ENCODE measurements around the gene EMC10.
A peak's percentile ranks its signal among the peaks of the same experiment; 100 is the strongest.
"Not testable (repeated sequence)": the region's sequence is repeated elsewhere in the genome, so short reads cannot be mapped to it uniquely, and the experiment has no call there.

Gene EMC10

DNA sequence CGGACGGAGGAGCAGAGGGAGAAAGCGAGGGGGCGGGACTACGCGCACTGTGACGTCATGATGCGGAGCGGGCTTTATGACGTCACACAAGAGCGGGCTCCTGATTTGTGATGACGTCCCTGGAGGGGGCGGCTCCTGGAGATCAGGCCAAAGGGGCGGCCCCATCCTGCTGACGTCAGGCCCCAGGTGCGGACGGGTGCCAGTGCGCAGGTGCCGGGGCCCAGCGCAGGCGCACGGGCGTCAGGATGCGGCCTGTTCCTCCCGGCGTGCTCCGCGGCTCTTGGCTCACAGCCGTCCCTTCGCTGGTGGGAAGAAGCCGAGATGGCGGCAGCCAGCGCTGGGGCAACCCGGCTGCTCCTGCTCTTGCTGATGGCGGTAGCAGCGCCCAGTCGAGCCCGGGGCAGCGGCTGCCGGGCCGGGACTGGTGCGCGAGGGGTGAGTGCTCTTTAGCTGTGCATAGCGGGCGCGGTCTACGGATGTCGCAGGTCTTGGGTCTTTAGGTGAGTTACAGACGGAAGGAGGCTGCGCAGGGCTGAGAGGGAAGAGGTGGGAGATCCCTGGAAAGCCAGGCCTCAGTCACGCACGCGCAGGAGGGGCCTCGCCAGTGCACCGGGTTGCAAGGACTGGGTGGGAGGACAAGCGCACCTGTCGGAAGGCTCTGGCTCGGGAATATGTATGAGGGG, at the start of gene EMC10, which contains the start of gene GARIN5A:
Gene EMC10 (plus strand): TSS at position 284 of the 683 bp plus-strand sequence. CDS start 38 bp downstream, at position 322.
Gene GARIN5A (minus strand): TSS at position 625 of the 683 bp plus-strand sequence. CDS start 460 bp downstream, at position 165.
- DNase-seq: peak; percentile 94

DNA sequence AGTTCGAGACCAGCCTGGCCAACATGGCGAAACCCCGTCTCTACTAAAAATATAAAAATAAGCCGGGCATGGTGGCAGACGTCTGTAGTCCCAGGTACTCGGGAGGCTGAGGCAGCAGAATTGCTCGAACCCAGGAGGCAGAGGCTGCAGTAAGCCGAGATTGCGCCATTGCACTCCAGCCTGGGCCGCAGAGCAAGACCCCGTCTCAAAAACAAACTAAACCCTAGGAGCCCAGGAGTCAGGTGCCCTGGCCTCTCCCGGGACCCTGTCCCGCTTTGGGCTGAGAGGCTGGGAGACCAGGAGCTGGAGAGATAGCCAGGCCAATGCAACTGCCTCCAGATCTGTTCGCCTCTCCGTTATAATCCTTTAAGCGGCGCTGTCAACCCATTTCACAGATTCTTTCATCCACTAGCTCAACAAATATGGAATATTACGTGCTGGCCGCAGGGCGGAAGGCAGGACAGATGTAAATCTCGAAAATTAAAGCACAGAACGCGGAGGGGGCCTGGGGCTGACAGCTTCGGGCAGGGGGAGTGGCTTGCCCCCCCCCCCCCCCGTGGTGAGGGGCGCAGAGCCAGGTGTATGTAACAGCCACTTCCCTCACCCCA, 48.9 kb upstream of the EMC10 start:
- DNase-seq: no peak

DNA sequence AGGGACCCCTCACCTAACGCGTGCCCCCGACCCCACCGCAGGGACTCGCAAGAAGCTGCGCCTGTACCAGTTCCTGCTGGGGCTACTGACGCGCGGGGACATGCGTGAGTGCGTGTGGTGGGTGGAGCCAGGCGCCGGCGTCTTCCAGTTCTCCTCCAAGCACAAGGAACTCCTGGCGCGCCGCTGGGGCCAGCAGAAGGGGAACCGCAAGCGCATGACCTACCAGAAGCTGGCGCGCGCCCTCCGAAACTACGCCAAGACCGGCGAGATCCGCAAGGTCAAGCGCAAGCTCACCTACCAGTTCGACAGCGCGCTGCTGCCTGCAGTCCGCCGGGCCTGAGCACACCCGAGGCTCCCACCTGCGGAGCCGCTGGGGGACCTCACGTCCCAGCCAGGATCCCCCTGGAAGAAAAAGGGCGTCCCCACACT, 48.3 kb upstream of the EMC10 start:
- DNase-seq: peak; percentile 80

DNA sequence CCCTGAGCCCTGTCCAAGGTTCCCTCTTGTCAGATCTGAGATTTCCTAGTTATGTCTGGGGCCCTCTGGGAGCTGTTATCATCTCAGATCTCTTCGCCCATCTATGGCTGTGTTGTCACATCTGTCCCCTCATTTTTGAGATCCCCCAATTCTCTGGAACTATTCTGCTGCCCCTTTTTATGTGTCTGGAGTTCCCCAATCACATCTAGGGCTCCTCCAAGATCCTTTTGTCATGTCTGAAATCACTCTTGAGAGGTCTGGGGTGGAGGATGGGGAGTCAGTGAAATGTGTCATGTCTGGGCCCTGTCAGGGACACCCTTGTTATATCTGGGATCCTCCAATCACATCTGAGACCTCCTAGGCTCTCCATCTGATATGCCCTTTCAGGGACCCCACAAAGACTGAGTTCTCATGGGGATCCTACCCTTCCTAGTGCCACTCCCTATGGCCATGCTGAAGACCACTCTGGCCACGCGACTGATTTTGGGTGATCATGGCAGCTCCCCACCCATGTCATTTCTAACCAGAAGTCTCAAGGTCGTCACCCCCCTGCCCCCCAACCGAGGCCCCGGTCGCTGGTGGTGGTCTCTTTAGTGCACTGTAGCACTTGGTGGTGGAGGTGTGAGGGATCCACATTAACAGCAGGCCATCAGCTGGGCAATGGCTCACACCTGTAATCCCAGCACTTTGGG, 47.4 kb upstream of the EMC10 start:
- no peak for DNase-seq

DNA sequence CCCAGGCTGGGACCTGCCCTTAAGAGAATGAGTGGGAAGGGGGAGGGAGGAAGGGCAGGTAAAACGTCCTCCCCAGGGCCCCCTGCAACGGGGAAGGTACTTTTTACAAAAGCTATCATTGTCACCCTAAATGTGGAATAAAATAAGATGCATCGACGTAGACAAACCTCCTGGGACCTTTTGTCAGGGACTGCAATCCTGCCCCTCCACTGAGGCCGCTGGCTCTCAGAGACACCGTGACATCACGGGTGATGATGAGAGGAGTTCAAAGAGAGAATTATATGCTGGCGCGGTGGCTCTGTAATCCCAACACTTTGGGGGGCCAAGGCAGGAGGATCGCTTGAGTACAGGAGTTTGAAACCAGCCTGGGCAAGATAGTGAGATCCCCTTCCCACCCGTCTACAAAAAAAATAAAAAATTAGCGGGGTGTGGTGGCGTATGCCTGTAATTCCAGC, 45.4 kb upstream of the EMC10 start:
- no peak for DNase-seq

DNA sequence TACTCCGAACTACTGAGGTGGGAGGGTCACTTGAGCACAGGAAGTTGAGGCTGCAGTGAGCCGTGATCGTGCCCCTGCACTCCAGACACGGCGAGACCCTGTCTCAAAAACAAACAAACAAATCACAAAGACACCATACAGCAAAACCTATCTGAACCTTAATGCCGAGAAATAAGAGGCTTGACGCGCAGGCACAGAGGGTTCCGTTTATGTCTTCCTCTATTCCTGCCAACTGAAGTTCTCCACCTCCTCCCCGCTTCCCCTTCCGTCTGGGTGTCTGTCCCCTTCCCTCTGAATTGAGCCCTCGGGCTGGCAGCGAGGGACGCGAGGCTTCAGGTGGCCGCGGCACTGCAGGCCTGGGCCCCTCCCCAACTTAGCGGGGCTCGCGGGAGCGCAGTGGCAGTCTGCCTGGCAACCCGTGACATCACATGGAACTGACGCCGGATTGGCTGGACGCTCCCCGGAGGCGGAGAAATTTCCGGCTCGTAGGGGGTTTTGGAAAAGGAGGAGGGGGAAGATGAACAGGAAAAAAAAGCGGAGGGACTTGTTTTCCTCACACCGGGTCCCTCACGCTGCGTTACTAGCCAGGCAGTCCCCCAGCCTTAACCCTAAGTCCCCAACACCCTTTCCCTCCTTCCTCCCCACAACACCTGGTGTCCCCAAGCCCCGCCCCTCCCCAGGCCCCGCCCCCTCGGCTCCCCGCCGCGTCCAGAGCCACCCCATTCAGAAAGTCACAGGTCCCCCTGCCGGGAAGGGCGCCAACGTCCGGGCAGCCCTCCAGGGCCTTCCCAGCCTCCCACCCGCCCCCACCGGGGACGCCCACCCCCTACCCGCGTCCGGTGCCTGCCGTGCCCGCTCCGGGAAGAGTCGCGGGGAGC, 44.7 kb upstream of the EMC10 start:
- DNase-seq: peak; percentile 84

DNA sequence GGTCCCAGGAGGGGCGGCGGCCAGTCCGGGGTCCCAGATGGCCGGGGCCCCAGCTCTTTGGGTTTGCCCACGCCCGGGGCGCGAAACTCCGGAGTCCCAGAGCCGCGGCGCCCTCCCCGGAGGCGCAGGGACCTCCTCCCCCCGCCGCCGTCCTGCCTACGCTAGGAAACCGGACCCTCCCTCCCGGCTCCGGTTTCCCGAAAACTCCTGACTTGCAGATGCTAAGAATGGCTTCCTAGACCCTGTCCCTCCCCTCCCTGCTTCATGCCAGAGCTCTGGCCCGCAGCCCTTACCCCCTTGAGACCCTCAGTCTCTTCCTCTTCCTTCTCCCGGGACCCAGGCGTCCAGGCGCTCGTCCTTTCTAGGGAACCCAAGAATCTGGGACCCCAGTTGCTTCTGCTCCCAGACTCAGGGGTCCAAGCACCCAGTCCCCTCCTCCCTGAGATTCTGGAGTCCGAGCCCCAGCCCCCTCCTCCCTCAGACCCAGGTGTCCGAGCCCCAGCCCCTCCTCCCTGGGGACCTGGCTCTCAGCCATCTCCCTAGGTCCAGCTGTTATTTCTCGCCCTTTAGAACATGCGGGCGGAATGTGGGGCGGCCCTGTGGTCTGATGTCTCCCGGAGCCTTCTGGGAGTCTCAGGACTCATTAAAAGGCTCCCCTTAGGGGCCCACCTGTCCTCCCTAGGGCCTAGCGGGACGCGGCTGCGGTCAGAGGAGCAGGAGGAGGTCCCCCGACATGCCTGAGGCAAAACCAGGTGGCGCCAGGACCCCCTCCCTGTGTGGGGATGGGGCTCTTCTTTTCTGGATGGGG, 43.9 kb upstream of the EMC10 start, which contains the start of gene MYBPC2:
Gene MYBPC2 (plus strand): TSS at position 672 of the 808 bp plus-strand sequence. CDS start 62 bp downstream, at position 734.
- DNase-seq: no peak

DNA sequence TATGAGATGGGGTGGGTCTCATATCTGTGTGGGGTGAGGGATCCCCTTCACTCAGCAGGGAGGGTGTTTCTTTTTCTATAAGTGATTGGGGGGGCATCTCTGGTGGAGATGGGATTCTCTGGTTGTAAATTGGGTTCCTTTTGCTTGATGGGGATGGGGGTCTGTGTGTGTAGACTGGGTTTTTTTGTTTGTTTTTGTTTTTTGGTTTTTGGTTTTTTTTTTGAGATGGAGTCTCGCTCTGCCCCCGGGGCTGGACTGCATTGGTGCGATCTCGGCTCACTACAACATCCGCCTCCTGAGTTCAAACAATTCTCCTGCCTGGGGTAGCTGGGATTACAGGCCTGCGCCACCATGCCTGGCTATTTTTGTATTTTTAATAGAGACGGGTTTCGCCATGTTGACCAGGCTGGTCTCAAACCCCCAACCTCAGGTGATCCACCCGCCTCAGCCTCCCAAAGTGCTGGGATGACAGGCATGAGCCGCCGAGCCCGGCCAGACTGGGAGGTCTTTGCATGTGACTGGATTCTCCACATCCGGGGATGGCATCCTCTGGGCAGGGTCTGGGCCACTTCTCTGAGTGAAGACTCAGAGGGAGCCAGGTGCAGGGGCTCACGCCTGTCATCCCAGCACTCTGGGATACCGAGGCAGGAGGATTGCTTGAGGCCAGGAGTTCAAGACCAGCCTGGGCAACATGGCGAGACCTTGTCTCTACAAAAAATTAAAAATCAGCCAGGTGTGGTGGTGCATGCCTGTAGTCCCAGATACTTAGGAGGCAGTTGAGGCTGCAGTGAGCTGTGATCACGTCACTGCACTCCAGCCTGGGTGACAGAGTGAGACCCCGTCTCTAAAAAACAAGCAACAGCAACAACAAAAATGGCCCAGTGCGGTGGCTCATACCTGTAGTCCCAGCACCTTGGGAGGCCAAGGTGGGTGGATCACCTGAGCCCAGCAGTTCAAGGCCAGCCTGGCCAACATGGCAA, 42.8 kb upstream of the EMC10 start:
- DNase-seq: no peak

DNA sequence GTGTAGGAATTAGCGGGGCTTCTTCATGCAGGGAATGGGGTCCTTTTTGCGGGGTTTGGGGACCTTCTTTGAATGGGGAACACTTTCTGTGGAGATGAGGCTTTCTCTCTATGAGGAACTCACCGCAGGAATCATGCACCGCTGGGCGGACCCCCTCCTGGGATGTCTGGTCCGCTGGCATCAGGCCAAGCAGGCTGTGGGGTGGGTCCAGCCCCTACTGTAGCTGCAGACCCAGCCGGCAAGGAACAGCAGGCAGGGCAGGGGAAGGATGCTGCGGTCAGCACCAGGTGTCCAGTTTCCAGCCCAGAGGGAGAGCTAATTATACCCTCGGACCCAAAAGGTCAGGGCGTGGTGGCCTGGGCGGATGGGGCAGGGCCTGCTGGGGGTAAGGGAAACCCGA, 41.8 kb upstream of the EMC10 start:
- DNase-seq: no peak

DNA sequence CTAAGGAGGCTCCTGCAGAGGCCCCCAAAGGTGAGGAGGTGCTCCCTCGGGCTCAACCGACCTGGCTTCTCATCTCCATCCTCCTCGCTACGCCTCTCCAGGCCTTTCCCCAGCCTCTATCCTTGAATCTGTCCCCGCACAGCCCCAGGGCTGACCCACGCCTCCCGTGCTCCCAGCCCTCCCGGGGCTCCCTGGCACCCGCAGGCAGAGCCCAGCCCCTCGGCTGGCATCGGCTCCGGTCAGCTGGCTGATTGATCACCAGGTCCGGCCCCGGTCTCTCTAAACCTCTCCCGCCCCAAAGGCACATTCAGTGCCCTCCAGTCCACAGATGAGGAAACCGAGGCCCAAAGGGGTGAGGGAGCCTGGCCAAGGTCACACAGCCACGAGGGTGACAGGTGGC, 41.1 kb upstream of the EMC10 start:
- no peak for DNase-seq

DNA sequence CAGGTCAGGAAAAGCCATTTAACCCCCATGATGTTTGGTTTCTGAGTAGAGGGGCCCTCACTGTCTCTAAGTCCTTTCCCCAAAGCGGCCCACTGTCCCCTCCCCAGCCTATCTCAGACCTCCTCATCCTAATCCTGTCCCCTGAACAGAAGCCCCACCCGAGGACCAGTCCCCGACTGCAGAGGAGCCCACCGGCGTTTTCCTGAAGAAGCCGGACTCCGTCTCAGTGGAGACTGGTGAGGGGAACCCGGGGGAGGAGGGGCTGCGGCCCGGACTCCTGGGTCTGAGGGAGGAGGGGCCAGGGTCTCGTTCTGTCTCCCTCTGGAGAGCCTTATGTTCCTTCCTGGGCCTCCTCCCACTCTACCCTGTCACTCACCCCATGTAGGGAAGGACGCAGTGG, 40.7 kb upstream of the EMC10 start:
- no peak for DNase-seq

DNA sequence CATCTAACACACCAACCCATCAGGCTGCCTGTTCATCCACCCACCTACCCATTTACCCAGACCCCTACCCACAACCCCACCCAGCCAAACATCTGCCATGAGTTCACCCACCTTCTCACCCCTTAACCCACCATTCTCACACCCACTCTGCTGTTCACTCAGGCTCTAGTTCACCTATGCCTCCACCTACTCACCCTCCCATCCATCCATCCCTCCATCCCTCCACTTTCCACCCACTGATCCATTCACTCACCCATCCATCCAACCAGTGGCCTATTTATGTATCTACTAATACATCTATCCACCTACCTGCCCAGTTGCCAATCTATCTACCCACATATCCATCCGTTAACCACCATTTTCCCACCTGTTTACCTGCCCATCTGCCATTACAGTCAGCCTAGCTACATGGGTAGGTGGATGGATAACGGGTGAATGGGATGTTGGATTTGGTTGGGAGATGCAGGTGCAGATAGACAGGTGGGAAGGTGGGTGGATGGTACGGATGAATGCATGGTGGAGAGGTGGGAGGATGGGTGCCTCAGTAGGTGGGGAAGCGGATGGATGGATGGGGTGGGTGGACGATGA, 38.4 kb upstream of the EMC10 start:
- no peak for DNase-seq

DNA sequence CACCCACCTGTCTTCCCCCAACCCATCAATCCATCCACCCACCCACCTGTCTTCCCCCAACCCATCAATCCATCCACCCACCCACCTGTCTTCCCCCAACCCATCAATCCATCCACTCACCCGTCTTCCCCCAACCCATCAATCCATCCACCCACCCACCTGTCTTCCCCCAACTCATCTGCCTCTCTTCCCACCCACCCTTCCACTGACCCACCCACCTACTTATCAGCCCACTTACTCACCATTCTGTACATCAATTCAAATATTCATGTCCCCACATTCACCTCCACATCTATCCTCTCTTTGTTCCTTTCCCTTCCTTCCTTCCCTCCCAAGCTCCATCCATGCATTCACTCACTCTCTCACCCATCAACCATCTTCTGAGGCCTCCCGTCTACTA, 37.2 kb upstream of the EMC10 start:
- not testable (repeated sequence) for DNase-seq

DNA sequence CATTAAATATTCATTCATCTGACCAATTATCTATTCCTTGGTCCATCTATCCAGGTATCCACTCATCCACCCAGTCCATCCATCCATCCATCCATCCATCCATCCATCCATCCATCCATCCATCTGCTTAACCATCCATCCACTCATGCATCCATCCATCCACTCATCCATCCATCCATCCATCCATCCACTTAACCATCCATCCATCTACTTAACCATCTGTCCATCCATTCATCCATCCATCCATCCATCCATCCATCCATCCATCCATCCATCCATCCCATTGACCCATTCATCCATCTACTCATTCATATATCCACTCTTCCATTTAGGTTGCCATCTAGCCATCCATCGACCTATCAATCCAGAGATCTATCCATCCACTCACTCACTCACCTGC, 32.2 kb upstream of the EMC10 start:
- DNase-seq: no peak

DNA sequence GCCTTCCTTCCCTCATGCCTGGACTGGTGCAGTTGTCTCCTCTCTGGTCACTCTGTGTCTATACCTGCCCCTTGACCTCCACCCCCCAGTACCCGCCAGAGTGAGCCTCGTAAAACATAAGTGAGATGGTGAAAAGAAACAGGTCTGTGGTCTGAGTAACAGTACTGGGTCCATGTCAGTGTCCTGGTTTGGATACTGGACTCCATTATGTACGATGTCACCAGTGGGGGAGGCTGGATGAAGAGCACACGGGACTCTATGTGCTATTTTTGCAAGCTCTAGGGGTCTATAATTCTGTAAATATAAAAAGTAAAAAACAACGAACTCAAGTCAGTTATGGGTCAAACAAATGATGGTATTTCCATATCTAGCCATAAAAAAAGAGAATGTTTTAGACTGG, 29.3 kb upstream of the EMC10 start:
- DNase-seq: no peak

DNA sequence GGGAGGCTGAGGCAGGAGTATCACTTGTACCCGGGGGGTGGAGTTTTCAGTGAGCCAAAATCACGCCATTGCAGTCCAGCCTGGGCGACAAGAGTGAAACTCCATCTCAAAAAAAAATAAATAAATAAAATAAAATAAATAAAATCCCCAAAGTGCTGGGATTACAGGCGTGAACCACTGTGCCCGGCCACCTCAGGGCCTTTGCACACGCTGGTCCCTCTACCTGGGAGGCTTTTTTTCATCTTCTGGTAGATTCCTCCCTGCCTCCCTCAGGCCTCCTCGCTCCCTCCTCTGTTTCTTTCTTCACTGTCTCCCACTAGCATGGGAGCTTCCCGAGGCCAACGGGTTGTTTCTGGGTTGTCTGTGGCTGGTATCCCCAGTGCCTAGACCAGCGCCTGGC, 28.6 kb upstream of the EMC10 start:
- no peak for DNase-seq

DNA sequence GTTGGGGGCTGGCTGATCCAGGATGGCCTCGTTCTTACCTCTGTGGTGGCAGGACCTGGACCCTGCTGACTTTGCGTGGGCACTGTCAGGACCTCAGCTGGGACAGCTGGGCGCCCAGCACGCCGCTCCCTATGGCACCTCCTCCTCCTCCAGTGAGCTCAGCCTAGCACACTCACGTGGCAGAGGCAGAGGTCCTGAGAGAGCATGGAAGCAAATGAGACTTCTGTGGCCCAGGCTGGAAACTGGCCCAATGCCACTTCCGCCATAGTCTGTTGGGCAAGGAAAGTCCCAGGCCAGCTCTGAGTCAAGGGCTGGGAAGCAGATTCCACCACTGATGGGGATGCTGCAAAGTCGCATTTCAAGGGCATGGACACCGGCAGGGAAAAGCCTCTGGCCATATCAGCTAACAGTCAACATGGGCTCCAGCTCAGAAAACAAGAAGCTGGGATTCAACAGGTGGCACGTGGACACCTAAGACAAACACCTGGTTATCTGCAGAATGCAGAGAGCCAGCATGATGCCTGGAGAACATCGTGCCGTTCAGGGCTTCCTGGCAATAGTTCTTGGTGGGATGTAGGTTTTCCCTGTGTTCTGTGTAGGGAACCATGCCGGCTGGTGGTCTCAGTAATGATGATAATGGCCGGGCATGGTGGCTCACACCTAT, 26.9 kb upstream of the EMC10 start:
- DNase-seq: no peak

DNA sequence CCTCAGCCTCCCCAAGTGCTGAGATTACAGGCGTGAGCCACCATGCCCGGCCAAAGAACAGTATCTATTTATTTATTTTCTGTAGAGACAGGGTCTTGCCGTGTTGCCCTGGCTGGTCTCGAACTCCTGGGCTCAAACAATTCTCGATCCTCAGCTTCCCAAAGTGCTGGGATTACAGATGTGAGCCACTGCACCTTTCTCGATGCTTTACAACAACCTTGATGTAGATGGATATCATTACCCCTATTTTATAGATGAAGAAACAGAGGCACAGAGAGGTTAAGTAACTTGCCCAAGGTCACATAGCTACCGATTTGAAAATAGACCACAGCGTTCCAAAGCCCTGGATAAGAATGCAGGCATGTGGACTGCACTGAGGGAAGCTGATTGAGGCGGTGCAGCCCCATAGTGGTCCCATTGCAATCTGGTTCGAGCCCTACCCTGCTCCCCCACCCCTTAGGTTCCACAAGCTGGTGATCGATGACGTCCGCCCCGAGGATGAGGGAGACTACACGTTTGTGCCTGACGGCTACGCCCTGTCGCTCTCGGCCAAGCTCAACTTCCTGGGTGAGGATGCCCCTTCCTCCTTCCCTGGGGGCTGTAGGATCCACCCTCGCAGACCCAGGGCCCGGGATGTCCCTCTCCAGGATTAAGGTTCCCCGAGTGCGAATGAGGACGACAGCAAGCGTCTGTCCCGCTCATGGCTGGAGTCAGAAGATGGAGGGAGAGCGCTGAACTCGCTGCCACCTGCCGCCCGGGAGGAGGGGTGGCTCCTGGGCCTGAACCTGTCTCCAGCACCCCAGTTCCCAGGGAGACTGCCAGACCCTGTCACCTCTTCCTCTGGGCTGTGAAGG, 25.7 kb upstream of the EMC10 start:
- no peak for DNase-seq

DNA sequence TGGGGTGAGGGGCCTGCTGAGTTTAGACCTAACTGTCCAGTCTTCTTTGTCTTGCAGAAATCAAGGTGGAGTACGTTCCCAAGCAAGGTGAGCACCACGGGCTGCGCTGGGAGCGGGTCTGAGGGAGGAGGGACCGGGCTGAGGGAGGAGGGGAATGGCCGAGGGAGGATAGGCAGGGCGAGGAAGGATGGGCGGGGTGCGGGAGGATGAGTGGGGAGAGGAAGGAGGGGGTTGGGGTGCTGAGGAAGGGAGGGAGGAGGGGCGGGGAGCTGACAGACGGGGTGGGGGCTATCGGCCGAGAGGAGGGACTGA, 25.1 kb upstream of the EMC10 start:
- DNase-seq: no peak
